ENCODE data around the gene SLC14A1.

SLC14A1 gene

DNA sequence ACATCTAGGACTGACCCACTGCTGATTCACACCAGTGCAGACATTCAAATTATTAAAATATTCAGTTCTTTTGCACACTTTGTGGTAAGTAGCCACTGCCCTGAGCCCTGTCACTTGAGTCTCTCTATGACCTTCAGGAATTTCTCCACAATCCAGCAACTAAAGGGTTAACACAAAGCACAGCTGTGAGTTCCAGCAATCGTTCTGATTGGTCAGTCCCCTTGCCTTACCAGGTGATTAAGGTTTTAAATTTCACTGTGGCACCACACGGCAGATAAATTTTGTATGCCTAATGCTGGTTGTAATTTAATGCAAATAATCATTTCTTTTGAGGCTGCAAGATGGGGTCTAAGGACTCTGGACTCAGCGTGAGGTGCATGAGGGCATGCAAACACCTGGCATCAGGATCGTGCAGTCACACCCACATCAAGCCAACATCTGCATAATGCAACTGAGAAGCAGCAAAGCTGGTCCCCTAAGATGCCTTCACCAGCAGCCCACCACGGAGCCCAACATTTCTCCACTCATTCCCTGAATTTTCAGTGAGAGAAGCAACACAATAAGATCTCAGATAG, 36.6 kb downstream of the SLC14A1 start:
- DNase-seq = no peak

DNA sequence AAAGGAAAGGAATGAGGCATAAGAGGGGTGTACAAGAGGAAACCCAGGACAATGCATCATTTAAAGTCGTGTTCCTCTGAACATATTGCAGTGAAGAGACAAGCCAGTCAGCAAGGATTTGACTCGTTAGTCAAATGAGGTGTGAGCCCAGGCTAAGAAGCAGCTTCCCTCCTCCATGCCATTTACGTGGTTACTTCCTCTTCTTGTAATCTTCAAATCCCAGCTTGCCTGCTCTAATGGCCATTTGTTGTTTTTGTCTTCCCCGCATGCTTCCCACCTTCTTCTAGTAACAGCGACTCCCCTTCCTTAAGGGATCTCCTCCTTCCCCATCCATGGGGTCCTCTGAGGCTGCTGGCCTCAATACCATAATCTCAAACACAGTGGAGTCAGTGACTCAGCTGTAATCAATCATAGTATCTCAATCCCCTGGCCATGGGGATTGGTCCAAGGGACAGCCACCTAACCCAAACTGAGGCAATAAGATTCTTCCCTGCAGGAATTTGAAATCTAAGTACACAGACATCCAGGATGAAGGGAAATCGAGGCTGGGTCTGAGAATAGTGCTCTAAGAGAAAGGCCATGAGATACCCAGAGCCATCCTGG, 37.6 kb downstream of the SLC14A1 start:
- DNase-seq = no peak

DNA sequence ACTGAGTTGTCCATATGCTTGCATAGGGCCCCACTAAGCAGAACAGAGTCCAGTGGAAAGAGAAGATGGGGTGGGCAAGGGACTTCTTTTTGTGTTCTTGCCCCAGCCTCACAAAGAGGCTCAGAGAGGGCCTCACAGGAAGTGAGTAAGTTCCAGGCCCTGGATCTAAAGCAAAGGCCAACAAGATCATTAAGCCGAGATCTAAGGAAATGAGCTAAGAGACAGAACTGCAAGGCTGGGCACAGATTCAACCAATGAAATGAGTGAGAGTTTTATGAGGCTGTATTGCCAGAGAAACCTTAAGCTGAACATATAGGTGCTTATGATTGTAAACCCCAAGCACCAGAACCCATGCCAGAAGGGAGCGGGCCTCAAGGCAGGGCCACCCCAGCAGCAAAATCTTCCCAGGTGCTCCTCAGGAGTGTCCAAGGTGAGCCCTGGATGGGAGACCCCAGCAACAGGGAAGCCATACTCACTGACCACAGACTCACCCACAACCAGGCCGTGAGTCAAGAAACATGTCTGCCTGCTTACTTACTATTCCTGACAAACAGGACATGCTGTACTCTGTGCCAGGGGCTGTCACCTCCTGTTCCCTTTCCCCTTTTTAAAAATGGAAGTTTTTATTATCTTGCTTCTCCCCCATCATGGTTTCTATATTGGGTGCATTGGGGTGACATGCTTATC, 40.2 kb downstream of the SLC14A1 start:
- no peak for DNase-seq

DNA sequence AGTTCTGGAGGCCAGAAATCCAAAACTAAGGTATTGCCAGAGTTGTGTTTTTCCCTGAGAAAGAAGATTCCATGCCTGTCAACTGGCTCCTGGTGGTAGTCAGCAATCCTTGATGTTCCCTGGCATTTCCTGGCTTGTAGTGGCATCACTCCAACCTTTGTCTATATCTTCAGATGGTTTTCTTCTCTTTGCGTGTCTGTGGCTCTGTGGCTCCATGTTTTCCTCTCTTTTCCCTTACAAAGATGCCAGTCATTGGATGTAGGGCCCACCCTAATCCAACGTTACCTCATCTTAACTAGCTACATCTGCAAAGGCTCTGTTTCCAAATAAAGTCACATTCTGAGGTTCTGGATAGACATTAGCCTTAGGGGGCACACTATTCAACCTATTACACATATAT, 41.8 kb downstream of the SLC14A1 start:
- no peak for DNase-seq

DNA sequence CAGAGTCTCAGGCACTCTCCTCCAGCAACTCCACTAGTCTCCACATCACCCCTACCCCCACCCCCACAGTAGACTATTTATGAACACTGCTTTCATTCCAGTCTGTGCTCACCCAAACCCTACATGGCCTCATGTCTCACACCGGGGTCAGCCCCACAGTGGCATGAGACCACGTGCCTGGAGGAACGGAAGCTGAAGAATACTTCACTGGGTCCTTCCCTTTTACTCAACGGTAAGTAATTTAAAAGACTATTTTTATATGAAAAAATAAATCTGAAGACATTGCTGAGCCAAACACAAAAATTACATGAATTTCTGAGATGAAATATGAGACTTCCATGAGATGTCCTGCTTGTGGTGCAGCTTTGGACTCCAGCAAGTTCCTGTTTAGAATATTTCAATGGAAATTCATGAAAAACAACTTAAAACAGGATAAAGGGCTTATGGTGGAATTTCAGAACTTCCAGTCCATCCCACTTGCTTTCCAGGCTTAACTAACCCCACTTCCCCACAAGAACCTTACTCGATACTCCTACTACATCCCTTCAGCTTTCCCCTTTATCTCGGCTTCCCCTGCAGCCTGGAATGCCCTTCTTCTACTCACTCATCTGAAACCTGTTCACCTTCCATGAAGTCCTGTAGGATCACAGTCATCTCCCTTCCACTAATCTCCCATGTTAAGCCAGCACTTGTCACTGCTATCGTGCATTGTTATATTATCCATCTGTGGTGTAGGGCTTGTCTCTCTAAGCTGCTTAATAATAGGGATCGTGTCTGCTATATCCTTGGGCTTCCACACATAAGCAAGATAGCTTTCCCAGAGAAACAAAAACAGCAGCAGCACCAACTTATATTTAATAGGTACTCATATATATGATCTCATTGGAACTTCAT, 47.9 kb downstream of the SLC14A1 start:
- no peak for DNase-seq

DNA sequence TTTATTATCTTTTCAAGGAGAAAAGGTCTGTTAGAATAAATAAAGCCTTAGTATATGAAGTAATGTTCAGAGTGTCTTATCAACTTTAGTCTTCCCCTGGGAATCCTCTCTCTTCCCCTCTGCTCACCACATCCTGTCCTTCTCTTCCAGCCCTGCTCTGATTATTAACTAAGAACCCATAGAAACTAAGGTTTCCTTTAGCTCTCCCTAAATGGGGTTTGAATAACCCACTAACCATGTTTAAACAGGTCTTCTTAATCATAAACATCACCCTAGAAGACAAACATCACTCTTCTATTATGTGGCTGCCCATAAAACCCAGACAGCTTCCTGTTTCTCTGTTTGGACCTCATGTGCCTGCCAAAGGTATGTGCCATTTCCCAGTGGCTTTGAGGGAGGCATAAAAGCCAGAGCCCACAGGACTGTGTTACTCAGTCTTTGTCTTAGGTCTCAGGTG, 50.1 kb downstream of the SLC14A1 start:
- DNase-seq = no peak

GRCh38 chr18:45775241-45775676, 51.3 kb downstream of the SLC14A1 start:
- DNase-seq = peak; percentile 78

- no peak for DNase-seq
Observed at GRCh38 chr18:45775743-45776142, 51.8 kb downstream of the SLC14A1 start.

DNA sequence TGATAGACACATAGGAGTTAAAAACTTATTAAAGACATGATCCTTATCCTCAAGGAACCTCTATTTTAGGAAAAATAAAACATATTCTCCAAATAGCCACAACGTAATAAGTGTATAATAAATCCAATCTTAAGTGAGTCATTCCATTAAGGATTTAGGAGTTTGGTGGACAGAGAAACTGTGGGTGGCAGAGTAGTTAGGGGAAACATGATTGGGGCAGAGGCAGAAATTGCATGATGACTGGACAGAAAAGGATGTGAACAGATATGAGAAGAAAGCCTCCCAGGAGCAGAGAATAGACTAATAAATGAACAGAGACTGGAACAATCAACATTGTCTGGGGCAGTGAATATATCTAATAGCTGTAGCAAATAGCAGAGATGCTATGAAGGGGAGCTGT, 53.4 kb downstream of the SLC14A1 start:
- DNase-seq = no peak

DNA sequence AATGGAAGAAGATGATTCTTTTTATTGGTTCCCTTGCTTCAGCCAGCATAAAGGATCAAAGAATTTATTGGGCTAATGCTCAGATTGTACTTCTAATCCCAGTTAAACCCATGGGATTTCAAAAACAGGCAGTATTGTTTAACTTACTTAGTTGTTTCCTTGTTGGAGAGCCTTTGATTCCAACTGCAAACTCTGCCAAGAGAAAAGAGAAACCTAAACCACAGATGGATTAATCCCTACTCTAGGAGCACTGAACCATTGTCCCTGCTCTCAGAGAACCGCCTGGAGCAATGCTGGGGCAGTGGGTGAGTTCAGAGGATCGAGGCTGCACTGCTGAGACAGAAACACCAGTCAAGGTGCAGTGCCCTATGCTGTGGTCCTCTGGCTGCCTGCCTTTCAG, 56.6 kb downstream of the SLC14A1 start:
- no peak for DNase-seq

DNA sequence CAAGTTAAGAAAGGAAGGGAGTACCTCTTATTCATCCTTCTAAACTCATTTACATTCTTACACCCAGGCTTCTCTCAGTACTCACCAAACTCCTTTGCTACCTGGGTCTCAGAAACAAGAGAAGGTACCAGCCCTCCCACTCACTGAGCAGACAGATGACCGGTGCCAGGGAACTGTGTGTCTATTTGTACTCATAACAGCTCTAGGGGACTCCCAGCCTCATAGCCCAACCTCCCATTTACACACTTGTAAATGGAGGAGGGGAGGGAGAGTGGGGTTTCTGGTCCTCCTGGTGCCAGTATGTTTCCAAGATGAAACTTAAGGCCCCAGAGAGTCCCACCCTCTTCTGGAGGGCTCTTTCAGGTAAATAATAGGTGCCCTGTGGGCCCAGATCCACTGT, 58.7 kb downstream of the SLC14A1 start:
- no peak for DNase-seq

GRCh38 chr18:45783097-45784075, 59.4 kb downstream of the SLC14A1 start:
- no peak for DNase-seq

- no peak for DNase-seq
Observed at GRCh38 chr18:45785134-45785533, 61.2 kb downstream of the SLC14A1 start.

- DNase-seq = no peak
Observed at GRCh38 chr18:45786941-45787340, 63.0 kb downstream of the SLC14A1 start.

DNA sequence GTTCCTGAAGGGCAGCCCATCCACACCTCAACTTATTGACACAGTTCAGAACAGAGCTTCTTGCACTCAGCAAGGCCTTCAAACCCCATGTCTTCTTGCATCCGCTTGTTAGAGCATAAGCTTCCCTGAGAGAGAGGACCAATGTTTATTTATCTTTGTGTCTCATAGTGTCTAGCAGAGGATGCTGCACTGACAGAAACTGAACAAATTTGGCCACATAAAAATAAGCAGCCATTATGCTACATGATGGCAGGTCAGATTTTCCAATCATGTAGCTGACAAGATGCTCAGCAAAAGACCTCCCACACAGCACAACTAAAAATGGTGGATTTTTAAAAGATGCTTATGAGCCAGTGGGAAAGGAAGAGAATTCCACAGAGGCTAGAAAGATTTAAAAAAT, 63.4 kb downstream of the SLC14A1 start:
- DNase-seq = no peak

DNA sequence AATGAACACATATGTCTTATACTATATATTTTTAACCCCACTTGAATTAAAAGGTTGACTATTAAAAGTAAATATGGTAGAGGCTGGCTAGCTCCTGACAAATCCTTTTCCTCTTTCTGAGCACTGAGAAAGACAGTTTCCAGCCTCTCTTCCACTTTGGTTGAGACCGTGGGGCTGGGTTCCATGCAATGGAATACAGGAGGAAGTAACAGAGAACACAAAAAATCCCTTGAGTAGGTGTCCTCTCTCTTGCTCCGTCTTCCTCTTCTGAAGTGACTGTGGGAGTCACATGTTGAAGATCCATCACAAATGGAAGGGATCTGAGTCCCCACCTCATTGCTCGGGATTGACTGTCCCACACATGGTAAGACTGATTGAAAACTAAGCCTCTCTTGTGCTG, 64.9 kb downstream of the SLC14A1 start:
- DNase-seq = no peak

DNA sequence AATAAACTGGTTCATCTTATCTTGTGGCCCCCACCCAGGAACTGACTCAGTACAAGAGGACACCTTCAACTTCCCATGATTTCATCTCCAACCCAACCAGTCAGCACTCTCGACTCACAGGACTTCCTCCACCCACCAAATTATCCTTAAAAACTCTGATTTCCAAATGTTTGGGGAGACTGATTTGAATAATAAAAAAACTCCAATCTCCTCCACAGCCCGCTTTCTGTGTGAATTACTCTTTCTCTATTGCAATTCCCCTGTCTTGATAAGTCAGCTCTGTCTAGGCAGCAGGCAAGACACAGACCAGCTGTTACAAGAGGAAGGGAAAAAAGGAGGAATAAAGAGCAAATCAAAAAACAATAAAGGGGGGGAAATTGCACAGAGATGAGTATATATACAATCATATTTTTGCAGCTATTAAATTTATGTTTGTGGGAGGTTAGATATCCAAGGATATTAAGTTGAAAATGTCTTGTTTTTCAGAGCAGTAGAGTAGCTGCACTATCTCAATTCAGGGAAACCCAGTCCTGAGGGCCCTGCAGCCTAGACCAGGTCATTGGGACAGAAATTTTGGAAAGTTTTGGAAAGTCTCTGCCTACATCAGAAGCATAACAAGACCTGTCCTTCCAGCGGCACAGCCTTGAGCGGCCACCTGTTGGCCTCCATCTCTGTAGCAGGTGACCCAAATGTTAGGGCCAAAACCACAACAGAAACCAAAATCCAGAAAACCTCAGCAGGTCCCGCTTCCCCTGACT, 68.7 kb downstream of the SLC14A1 start:
- no peak for DNase-seq

DNA sequence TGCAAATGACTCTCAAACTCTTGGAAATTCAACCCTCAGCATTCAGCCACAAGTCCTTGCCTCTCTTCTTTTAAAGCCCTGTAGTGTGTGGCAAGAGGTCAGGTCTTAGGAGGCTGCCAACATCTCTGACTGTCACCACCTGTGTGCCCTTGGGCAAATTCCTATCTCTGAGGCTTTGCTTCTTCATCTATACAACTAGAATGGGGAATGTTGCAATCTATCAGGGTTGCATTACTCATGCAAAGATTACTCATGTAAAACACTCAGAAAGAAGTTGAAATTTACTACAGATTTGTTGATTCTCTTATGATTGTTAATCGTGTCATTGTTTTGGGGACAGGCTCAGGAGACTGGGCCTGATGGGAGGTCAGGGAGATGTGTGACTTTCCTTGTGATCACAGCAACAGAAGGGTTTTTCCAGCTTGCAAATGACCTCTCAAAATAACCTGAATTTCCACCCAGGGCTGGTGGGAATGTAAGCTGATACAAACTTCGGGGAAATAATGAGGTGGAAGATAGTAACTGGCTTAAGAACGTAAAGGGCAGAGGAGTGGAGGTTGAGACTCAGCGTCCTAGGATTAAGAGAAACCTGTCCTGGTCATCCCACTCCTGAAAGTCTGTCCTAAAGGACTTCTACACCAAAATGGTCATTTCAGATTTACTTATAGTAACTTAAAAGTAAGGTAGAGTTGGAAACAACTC, 69.4 kb downstream of the SLC14A1 start:
- peak; percentile 80 for DNase-seq

DNA sequence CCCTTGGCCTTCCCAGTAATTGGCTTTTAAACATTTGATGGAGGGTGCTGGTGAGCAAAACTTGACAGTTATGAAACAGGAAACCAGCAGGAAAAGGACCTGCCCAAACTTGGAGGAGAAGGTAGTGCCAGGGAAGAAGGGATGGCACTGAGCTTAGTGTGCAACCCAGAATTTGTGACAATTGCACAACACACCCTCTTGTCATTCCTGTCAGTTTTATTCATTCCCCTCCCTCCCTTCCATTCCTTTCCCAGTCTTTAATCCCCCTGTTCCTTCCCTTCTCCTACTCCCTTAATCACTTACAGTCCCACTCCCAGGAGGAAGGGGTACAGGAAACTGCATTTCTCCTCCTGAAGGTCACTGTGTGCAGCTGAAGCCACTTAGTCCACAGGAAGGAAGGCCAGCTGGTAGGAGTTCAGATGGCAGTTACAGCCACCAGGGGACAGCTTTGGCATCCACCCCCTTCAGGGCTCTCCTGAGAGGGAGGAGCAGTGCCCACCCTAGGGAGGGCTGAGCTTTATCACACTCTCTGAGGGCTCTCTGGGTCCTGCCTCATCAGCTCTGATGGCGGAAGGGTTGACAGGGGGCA, 77.5 kb downstream of the SLC14A1 start:
- no peak for DNase-seq
